Ishikawa (cell line): ENCODE data around the gene PPT1.

Experiments
- EGR1 ChIP-seq: IDR thresholded peaks from 2 replicates; pipeline ENCODE4 v1.6.1; 2012
- EP300 ChIP-seq: IDR thresholded peaks from 2 replicates; pipeline ENCODE4 v1.6.1; 2012; ENCODE audit warnings: borderline replicate concordance
- NFIC ChIP-seq: IDR thresholded peaks from 2 replicates; pipeline ENCODE4 v1.6.1; 2012
- RAD21 ChIP-seq: IDR thresholded peaks from 2 replicates; pipeline ENCODE4 v1.6.1; 2012; ENCODE audit warnings: low read depth
- TCF12 ChIP-seq: IDR thresholded peaks from 2 replicates; pipeline ENCODE4 v1.6.1; 2012; ENCODE audit warnings: low read depth

DNA sequence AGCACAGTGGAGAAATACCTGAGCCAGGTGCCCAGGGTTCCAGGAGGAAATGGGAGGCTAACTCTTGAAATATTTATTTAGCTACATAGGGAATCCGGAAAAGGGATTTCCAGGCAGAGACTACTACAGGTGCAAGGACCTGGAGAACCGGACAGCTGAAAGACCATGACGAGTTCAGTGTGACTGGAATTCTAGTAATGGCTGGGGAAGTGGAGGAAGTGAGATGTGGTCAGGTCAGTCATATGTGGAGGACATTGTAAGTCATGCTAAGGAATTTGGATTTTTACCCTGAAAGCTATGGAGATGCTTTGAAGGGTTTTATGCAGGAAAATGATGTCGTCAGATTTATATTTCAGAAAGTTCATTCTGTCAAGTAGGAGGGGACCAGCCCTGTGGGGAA is 54.7 kb downstream of the PPT1 start:
- TF ChIP-seq EGR1 (no peak), TCF12 (no peak), NFIC (no peak), RAD21 (no peak), EP300 (no peak)
